ENCODE measurements around the gene CNOT3. TPM values are rescaled to one million over a fixed set of nuclear protein-coding genes. Genes with fewer than 3 reads are reported as not detected.

CNOT3 gene
- total RNA-seq, 1 experiment from 2014 or later: 91.2 TPM

- Histone ChIP-seq H3K56ac (ENCODE audit: insufficient read length, low read depth, low read length) (no peak overlapping the region), H3K4ac (ENCODE audit: low read depth, low read length) (no peak overlapping the region), H3K4me2 (ENCODE audit: insufficient read depth, insufficient read length, low read length) (peak overlapping the region; percentile 70), H2BK20ac (ENCODE audit: low read depth, low read length, poor library complexity, severe bottlenecking) (no peak overlapping the region), H4K8ac (replicated peaks; ENCODE audit: insufficient read length, low read depth, low read length) (no peak overlapping the region), H3K23ac (ENCODE audit: insufficient read length, low read depth, low read length) (no peak overlapping the region), H3K14ac (ENCODE audit: insufficient read depth, low read length) (no peak overlapping the region), H2BK15ac (ENCODE audit: low read depth, low read length) (no peak overlapping the region), H4K20me1 (ENCODE audit: control insufficient read depth, insufficient read depth, insufficient read length) (peaks cover 3% of the 10 kb centered on the region), H2BK120ac (ENCODE audit: low read depth, low read length, poor library complexity, severe bottlenecking) (no peak overlapping the region), H2BK12ac (ENCODE audit: insufficient read length, low read depth, low read length) (no peak overlapping the region), H3K4me1 (ENCODE audit: insufficient read depth, low read length) (peaks cover 3% of the 10 kb centered on the region; the same call in 1 of the 2 replicates), H3T11ph (ENCODE audit: low read length) (no peak overlapping the region), H3K9me3 (ENCODE audit: control insufficient read depth, low read depth, low read length) (no peaks in the 10 kb centered on the region), H3K23me2 (ENCODE audit: insufficient read length, low read depth, low read length, poor library complexity, severe bottlenecking) (peaks cover 11% of the 10 kb centered on the region), H3K27me3 (ENCODE audit: insufficient read depth, low read length) (no peaks in the 10 kb centered on the region), H3K79me1 (ENCODE audit: insufficient read depth, low read depth, low read length, poor library complexity, severe bottlenecking) (no peaks in the 10 kb centered on the region), H3K79me2 (ENCODE audit: insufficient read depth, low read length) (no peaks in the 10 kb centered on the region), H4K91ac (ENCODE audit: insufficient read length, low read depth, low read length) (no peak overlapping the region), H4K5ac (ENCODE audit: insufficient read length, low read depth, low read length) (no peak overlapping the region), H2AFZ (ENCODE audit: low read length) (no peak overlapping the region), H3K27ac (ENCODE audit: insufficient read length, low read depth, low read length) (no peak overlapping the region), H2AK5ac (ENCODE audit: insufficient read length, low read length) (no peak overlapping the region), H2BK5ac (ENCODE audit: insufficient read length, low read length) (no peak overlapping the region), H3K18ac (ENCODE audit: insufficient read length, low read depth, low read length) (no peak overlapping the region), H3K9ac (ENCODE audit: extremely low read depth, insufficient read length, low read length) (peak overlapping the region; percentile 44)
- H3K36me3 Mint-ChIP-seq (ENCODE audit: insufficient read depth in 1 of 3, low read depth in 3 of 3): peaks cover 22 to 49% (median 47%) of the 10 kb centered on the region in 3 experiments
- peak; percentile 34 for DNase-seq
- H3K4me3 Mint-ChIP-seq: peak overlapping the region; percentile 87 to 93
- TF ChIP-seq CTCF (conservative IDR thresholded peaks at IDR 0.05): no peak
- H3K27ac Mint-ChIP-seq: peak overlapping the region; percentile 55 to 92 (median 91); a peak in 6 of 7 replicates
- no peaks in the 10 kb centered on the region for H3K27me3 Mint-ChIP-seq (ENCODE audit: low read depth)
- peaks cover 13 to 29% of the 10 kb centered on the region in 2 experiments for H3K4me1 Mint-ChIP-seq
- no peaks in the 10 kb centered on the region for H3K9me3 Mint-ChIP-seq
- no CpG with 5 or more reads among the region's 12 CpGs for WGBS (ENCODE audit: extremely low coverage, insufficient read length, low lambda C conversion rate)
Observed at GRCh38 chr19:54188215-54188871, 50.8 kb downstream of the CNOT3 start.

All from H9 (cell line).